Renal pelvis (tissue), 4 donors: ENCODE measurements around the gene MMS19. TPM values are rescaled to one million over a fixed set of nuclear protein-coding genes. Genes with fewer than 3 reads are reported as not detected.
A peak's percentile ranks its signal among the peaks of the same experiment; 100 is the strongest.

Source experiments
- DNase-seq: peaks from one replicate; pipeline ENCODE4 v3.0.0-alpha.2; 2013
- polyA plus RNA-seq, 3 donors: library from polyadenylated mRNA; unstranded; fragments of 120-200 nt; gene quantifications; one replicate each; pipeline ENCODE4 v1.2.1, GENCODE V29; 2013; ENCODE audit not compliant: insufficient read length in 3 of 3

MMS19 gene
- polyA plus RNA-seq, 3 donors: 94.4 to 108 (median 106) TPM

- no peak for DNase-seq
Observed at GRCh38 chr10:97468162-97468561, 30.1 kb downstream of the MMS19 start.

GRCh38 chr10:97466755-97467154 is 31.5 kb downstream of the MMS19 start:
- no peak for DNase-seq

GRCh38 chr10:97465982-97466381 is 32.2 kb downstream of the MMS19 start:
- DNase-seq: no peak

- DNase-seq: no peak
Observed at GRCh38 chr10:97464226-97464625, 34.0 kb downstream of the MMS19 start.

- peak; percentile 50 for DNase-seq
Observed at GRCh38 chr10:97463363-97464132, 34.7 kb downstream of the MMS19 start.

- no peak for DNase-seq
Observed at GRCh38 chr10:97462309-97462708, 35.9 kb downstream of the MMS19 start.

GRCh38 chr10:97459933-97460332 is 38.3 kb downstream of the MMS19 start:
- no peak for DNase-seq

GRCh38 chr10:97459111-97459510 is 39.1 kb downstream of the MMS19 start:
- no peak for DNase-seq

GRCh38 chr10:97456686-97457065 is 41.5 kb downstream of the MMS19 start:
- no peak for DNase-seq

GRCh38 chr10:97456034-97456685 is 42.1 kb downstream of the MMS19 start:
- DNase-seq: no peak

- DNase-seq: no peak
Observed at GRCh38 chr10:97454330-97455036, 43.7 kb downstream of the MMS19 start.

- no peak for DNase-seq
Observed at GRCh38 chr10:97452352-97452751, 45.9 kb downstream of the MMS19 start.

- DNase-seq: no peak
Observed at GRCh38 chr10:97451605-97452004, 46.6 kb downstream of the MMS19 start.

GRCh38 chr10:97450828-97451227 is 47.4 kb downstream of the MMS19 start:
- DNase-seq: no peak

GRCh38 chr10:97445722-97446639 is 52.2 kb downstream of the MMS19 start, which contains the start of the genes EXOSC1 and ZDHHC16:
TSS of gene EXOSC1 (minus strand) at chr10:97446006. CDS start at chr10:97445985, 21 bp downstream.
TSS of gene ZDHHC16 (plus strand) at chr10:97446175. CDS start at chr10:97451676, 5,501 bp downstream.
- DNase-seq: peak; percentile 96

GRCh38 chr10:97445357-97445721 is 52.9 kb downstream of the MMS19 start:
- no peak for DNase-seq

GRCh38 chr10:97444212-97444611 is 54.0 kb downstream of the MMS19 start:
- no peak for DNase-seq

- no peak for DNase-seq
Observed at GRCh38 chr10:97442277-97442676, 55.9 kb downstream of the MMS19 start.

- DNase-seq: no peak
Observed at GRCh38 chr10:97435211-97435610, 63.0 kb downstream of the MMS19 start.

GRCh38 chr10:97434557-97434956 is 63.7 kb downstream of the MMS19 start:
- DNase-seq: no peak

GRCh38 chr10:97434055-97434454 is 64.2 kb downstream of the MMS19 start:
- no peak for DNase-seq

GRCh38 chr10:97428572-97428981 is 69.6 kb downstream of the MMS19 start:
- no peak for DNase-seq
